ENCODE measurements around the gene MMP23B.
"Not testable (repeated sequence)": the region's sequence is repeated elsewhere in the genome, so short reads cannot be mapped to it uniquely, and the experiment has no call there.

- TF ChIP-seq, protein P1, sequence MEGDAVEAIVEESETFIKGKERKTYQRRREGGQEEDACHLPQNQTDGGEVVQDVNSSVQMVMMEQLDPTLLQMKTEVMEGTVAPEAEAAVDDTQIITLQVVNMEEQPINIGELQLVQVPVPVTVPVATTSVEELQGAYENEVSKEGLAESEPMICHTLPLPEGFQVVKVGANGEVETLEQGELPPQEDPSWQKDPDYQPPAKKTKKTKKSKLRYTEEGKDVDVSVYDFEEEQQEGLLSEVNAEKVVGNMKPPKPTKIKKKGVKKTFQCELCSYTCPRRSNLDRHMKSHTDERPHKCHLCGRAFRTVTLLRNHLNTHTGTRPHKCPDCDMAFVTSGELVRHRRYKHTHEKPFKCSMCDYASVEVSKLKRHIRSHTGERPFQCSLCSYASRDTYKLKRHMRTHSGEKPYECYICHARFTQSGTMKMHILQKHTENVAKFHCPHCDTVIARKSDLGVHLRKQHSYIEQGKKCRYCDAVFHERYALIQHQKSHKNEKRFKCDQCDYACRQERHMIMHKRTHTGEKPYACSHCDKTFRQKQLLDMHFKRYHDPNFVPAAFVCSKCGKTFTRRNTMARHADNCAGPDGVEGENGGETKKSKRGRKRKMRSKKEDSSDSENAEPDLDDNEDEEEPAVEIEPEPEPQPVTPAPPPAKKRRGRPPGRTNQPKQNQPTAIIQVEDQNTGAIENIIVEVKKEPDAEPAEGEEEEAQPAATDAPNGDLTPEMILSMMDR (IDR thresholded peaks at IDR 0.05; ENCODE audit: poor library complexity): not testable (repeated sequence)
- TF ChIP-seq EZH2 (IDR thresholded peaks at IDR 0.05; ENCODE audit: borderline replicate concordance); EZH2phosphoT487 (IDR thresholded peaks at IDR 0.05; ENCODE audit: low read depth, severe bottlenecking, unreplicated experiment): not testable (repeated sequence)
These were observed 15.7 kb downstream of the MMP23B start for GRCh38 chr1:1647567-1648241.
